ENCODE measurements around the gene NAGPA.
A peak's percentile ranks its signal among the peaks of the same experiment; 100 is the strongest.
"Not testable (repeated sequence)": the region's sequence is repeated elsewhere in the genome, so short reads cannot be mapped to it uniquely, and the experiment has no call there.

Gene NAGPA, protein sequence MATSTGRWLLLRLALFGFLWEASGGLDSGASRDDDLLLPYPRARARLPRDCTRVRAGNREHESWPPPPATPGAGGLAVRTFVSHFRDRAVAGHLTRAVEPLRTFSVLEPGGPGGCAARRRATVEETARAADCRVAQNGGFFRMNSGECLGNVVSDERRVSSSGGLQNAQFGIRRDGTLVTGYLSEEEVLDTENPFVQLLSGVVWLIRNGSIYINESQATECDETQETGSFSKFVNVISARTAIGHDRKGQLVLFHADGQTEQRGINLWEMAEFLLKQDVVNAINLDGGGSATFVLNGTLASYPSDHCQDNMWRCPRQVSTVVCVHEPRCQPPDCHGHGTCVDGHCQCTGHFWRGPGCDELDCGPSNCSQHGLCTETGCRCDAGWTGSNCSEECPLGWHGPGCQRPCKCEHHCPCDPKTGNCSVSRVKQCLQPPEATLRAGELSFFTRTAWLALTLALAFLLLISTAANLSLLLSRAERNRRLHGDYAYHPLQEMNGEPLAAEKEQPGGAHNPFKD

DNA sequence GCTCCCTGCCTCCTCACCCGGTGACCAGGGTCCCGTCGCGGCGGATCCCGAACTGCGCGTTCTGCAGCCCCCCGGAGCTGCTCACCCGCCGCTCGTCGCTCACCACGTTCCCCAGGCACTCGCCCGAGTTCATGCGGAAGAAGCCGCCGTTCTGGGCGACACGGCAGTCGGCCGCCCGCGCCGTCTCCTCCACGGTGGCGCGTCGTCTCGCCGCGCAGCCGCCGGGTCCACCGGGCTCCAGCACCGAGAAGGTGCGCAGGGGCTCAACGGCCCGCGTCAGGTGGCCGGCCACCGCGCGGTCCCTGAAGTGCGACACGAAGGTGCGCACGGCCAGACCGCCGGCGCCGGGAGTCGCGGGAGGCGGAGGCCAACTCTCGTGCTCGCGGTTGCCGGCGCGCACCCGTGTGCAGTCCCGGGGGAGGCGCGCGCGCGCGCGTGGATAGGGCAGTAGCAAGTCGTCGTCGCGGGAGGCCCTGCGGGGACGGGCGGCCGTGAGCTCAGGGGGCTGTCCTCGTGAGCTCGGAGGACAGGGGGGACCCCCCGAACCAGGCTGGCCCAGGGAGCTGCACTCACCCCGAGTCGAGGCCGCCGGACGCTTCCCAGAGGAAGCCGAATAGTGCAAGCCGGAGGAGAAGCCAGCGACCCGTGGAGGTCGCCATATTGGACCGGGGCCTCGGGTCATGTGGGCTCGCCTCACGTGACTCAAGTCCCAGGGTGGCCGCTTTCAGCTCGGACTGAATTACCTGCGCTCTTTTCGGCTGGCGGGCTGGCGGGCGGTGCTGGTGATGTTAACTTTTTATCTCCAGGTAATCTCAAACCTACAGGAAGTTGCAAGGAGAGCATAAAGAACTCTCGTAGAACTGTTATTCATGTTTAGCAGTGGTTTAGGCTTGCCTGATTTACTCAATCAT lies at the start of gene NAGPA:
TSS of gene NAGPA (minus strand) at position 680 of the 911 bp plus-strand sequence. CDS start at position 659, 21 bp downstream.
- peak within 1 kb of the TSS; percentile 92 for H3K4me3 ChIP-seq (ENCODE audit: low read depth, low read length)

GRCh38 chr16:5080996-5081395 lies 47.3 kb upstream of the NAGPA start:
- not testable (repeated sequence) for H3K4me3 ChIP-seq (ENCODE audit: low read depth, low read length)

DNA sequence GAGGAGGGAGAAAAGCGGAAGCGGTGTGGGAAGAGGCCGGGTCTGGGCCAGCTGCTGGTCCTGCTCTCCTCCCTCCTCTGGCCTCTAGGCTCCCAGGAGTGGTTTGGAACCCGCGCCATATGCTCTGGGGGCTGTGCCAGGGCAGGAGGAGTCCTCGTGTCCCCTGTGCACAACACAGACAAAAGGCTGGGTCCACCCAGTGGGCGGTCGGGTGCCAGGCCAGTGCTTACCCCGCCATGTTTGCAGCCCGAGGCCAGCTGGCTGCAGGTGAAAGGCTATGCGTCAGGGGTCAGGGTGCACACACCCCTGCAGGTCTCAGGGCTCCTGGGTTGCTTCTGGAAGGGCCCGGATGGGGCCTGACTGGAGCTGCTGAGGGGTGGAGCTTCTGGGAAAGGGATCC lies 46.7 kb upstream of the NAGPA start:
- H3K4me3 ChIP-seq (ENCODE audit: low read depth, low read length): not testable (repeated sequence)

- no peak overlapping the region for H3K4me3 ChIP-seq (ENCODE audit: low read depth, low read length)
These were observed 44.9 kb upstream of the NAGPA start for GRCh38 chr16:5078626-5079025.

- no peak overlapping the region for H3K4me3 ChIP-seq (ENCODE audit: low read depth, low read length)
These were observed 43.6 kb upstream of the NAGPA start for GRCh38 chr16:5077304-5077703.

DNA sequence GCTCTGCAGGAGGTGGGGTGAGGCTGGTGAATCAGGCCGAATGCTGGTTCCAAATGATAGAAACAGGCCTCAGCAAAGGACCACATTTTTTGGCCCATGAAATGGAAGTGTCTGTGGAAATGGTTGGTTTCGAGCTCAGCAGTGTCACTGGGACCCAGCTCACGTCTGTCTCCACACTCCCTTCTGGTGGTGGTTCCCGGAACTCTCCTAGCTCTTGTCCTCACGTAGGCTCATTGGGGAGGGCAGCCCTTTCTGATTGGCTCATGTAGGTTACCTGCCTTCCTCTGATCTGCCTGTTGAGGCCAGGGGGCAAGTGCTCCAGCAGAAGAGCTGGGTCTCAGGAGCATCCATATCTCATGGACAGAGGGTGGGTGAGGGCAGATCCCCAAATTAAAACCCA lies 41.9 kb upstream of the NAGPA start:
- no peak overlapping the region for H3K4me3 ChIP-seq (ENCODE audit: low read depth, low read length)

- not testable (repeated sequence) for H3K4me3 ChIP-seq (ENCODE audit: low read depth, low read length)
These were observed 40.0 kb upstream of the NAGPA start for GRCh38 chr16:5073771-5074170.

GRCh38 chr16:5073279-5073629 lies 39.5 kb upstream of the NAGPA start:
- H3K4me3 ChIP-seq (ENCODE audit: low read depth, low read length): no peak overlapping the region

DNA sequence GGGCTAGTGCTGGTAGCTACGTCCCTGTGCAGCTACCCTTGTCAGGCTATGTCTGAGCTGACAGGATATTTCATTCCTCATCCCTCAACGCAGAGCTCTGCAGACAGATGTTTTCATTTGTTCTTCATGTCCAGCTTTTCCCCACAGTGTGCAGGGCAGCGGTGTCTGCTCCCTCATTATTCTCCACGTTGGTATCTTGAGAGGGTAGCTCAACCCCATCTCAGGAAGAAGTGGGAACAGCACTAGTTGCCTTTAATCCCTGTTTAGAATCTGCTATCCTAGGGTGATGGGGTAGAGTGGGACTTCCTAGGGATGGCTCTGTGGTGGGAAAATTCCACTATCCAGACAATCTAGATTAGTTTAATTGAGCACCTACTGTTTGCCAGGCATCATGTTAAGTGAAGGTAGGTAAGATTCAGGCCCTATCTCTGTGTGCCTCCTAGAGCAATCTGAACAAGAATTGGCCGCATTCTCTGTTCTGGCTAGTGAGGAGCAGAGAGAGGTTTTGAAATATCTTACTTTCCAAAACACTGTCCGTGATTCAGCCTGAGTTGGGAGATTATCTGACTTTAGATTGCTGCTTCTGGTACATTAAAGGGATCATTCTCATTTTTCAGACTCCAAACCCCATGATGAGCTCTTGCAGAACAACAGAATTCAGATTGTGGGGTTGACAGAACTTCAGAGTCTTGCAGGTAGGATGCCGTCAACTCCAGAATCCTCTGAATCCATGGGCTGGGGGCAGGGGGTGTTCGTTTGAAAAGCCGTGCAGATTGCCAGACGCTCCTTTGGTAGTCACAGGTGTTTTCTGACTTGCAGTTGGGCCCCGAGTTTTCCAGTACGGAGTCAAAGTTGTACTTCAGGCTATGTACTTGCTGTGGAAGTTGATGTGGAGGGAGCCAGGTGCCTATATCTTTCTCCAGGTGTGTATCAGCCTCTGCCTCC lies 38.9 kb upstream of the NAGPA start:
- peak overlapping the region; percentile 85 for H3K4me3 ChIP-seq (ENCODE audit: low read depth, low read length)

GRCh38 chr16:5071681-5072333 lies 38.1 kb upstream of the NAGPA start, which contains the start of gene ALG1:
TSS of gene ALG1 (plus strand) at chr16:5071843. CDS start at chr16:5071850, 7 bp downstream.
- peak within 1 kb of the TSS; percentile 85 for H3K4me3 ChIP-seq (ENCODE audit: low read depth, low read length)

DNA sequence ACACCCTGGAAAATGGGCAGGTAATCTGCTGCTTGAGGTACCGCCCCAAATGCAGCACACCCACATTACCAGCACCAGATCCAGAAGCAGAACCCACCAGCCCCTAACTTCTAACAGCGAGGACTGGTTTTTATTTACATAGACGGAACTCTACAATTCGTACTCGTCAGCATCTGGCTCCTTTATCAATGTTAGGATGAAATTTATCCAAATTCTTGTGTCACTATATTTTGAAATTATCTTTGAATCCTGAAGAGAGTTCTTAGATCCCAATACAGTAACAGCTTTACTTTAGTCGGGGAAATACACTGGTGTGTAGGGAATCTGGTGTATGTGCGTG lies 37.6 kb upstream of the NAGPA start:
- H3K4me3 ChIP-seq (ENCODE audit: low read depth, low read length): peak overlapping the region; percentile 85

- no peak overlapping the region for H3K4me3 ChIP-seq (ENCODE audit: low read depth, low read length)
These were observed 36.9 kb upstream of the NAGPA start for GRCh38 chr16:5070431-5071186.

GRCh38 chr16:5069854-5070253 lies 36.1 kb upstream of the NAGPA start:
- H3K4me3 ChIP-seq (ENCODE audit: low read depth, low read length): no peak overlapping the region

DNA sequence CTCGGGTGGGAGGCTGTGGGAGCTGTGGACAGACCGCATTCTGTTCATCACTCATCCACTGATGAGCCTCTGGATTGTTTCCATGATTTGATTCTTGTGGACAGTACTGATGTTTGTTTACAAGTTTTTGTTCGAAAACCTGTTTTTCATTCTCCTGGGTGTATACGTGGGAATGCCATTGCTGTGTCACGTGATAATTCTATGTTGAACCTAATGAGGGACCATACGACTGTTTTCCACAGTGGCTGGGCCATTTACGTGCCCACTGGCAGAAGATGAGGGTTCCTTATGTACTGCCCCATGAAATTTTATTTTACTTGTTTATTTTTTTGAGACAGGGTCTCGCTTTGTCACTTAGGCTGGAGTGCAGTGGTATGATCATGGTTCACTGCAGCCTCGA lies 35.3 kb upstream of the NAGPA start:
- H3K4me3 ChIP-seq (ENCODE audit: low read depth, low read length): no peak overlapping the region

- H3K4me3 ChIP-seq (ENCODE audit: low read depth, low read length): no peak overlapping the region
These were observed 32.8 kb upstream of the NAGPA start for GRCh38 chr16:5066511-5066910.

- no peak within 1 kb of the TSS for H3K4me3 ChIP-seq (ENCODE audit: low read depth, low read length)
These were observed 32.1 kb upstream of the NAGPA start, which contains the start of gene C16orf89 for GRCh38 chr16:5065813-5066212. TSS of gene C16orf89 (minus strand) at chr16:5065956. CDS start at chr16:5065908, 48 bp downstream.

DNA sequence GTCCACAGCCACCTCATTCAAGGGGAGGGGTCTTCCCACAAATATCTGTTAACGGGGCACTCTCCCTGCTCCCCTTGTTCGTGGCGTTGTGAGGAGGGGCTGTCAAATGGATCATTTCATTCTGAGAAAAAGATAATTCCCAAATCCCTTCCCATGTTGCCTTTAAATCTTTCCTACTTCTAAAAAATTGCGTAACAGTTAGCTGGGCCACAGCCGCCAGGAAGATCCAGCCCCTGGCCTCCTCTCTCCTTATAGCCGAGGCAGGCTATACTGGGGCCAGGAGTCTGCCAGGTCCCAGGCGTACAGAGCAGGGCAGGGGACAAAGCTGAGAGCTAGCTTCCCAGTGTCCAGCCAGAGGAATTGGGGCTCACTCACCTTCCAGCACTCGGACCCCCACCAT lies 31.6 kb upstream of the NAGPA start:
- H3K4me3 ChIP-seq (ENCODE audit: low read depth, low read length): no peak overlapping the region

GRCh38 chr16:5064915-5065314 lies 31.2 kb upstream of the NAGPA start:
- H3K4me3 ChIP-seq (ENCODE audit: low read depth, low read length): no peak overlapping the region

Data from iPS-11a (cell line).